H4 (cell line): ENCODE data around the gene ATOX1. TPM values are rescaled to one million over a fixed set of nuclear protein-coding genes. Genes with fewer than 3 reads are reported as not detected.
"Not testable (repeated sequence)": the region's sequence is repeated elsewhere in the genome, so short reads cannot be mapped to it uniquely, and the experiment has no call there.

ENCODE experiments used
- DNase-seq: peaks from one replicate; pipeline ENCODE4 v3.0.0-alpha.2; 2015; ENCODE audit warnings: low spot score
- total RNA-seq: library from RNA; depleted of rRNA; stranded (reverse); fragments of >200 nt; shearing (Covaris generic); gene quantifications from 2 replicates; pipeline ENCODE4 v1.2.3, GENCODE V29; 2014; rRNA removed

ATOX1 gene
- total RNA-seq, 1 experiment from 2014 or later: 121 TPM

DNA sequence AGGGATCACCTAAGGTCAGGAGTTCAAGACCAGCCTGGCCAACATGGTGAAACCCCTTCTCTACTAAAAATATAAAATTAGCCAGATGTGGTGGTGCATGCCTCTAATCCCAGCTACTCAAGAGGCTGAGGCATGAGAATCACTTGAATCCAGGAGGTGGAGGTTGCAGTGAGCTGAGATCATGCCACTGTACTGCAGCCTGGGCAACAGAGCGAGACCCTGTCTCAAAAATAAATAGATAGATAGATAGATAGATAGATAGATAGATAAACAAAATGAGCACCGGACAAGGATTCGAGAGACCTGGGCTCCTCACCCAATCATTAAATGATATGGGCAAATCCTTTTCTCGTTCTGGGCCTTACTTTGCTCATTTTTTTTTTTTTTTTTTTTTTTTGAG, 60.4 kb downstream of the ATOX1 start:
- not testable (repeated sequence) for DNase-seq

DNA sequence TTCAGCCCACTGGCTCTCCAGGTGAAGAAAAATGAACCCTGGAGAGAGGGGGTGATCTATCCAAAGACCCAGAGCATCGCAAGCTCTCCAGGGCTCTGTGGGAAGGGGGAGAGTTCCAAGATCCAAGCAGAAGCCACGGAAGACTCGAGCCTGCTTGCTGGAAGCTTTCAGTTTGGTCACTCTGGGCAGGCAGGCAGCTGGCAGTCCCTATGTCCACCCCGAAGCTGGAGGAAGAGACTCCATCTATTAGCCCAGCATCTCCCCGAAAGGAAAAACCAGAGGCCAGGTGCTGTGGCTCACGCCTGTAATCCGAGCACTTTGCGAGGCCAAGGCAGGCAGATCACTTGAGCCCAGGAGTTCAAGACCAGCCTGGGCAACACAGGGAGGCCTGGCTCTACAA, 61.0 kb downstream of the ATOX1 start:
- no peak for DNase-seq

- DNase-seq: peak; percentile 42
Observed at GRCh38 chr5:151696470-151697061, 61.9 kb downstream of the ATOX1 start.

- DNase-seq: no peak
Observed at GRCh38 chr5:151695464-151695863, 63.0 kb downstream of the ATOX1 start.

- peak; percentile 32 for DNase-seq
Observed at GRCh38 chr5:151694035-151694485, 64.4 kb downstream of the ATOX1 start.

Other genes starting within 250 kb of the ATOX1 start
- 0.06 and 0.10 TPM in 2 replicates for gene FAT2, start 167.3 kb downstream of the ATOX1 start, total RNA-seq
- 319 and 472 TPM in 2 replicates for gene SPARC, start 71.7 kb downstream of the ATOX1 start, total RNA-seq
- gene G3BP1, start 13.3 kb upstream of the ATOX1 start, total RNA-seq: 113 and 129 TPM in 2 replicates
- gene GLRA1, start 166.2 kb upstream of the ATOX1 start, total RNA-seq: not detected in 2 replicates